ENCODE data around the gene LTBP3. TPM values are rescaled to one million over a fixed set of nuclear protein-coding genes. Genes with fewer than 3 reads are reported as not detected.

The LTBP3 gene
- total and polyA plus RNA-seq, 2 of the 13 experiments (the other 11 are each of a cell fraction or from before 2014, with no cell fraction given): 12.2 to 68.1 TPM

GRCh38 chr11:65506772-65507505 is 51.2 kb downstream of the LTBP3 start (continued):
- TF ChIP-seq HCFC1 (IDR thresholded peaks at IDR 0.05; ENCODE audit: low read depth, low read length) (no peak), HNRNPH1 (optimal IDR thresholded peaks at IDR 0.05; ENCODE audit: low read depth, low read length) (peak; percentile 84), PTBP1 (IDR thresholded peaks at IDR 0.05; ENCODE audit: low read depth, low read length, poor library complexity, severe bottlenecking) (no peak), RBFOX2 (IDR thresholded peaks at IDR 0.05; ENCODE audit: low read depth, low read length) (peak; percentile 82), RARG (CRISPR knock-in tag; IDR thresholded peaks at IDR 0.05; ENCODE audit: low read depth) (no peak), PHF8 (CRISPR knock-in tag; IDR thresholded peaks at IDR 0.05) (no peak), KLF15 (CRISPR knock-in tag; IDR thresholded peaks at IDR 0.05; ENCODE audit: borderline replicate concordance) (no peak), ZNF18 (CRISPR knock-in tag; IDR thresholded peaks at IDR 0.05; ENCODE audit: insufficient replicate concordance) (peak; percentile 63), ZNF280D (CRISPR knock-in tag; IDR thresholded peaks at IDR 0.05) (0 out of 2 replicates have a peak, but pooled peaks have one; percentile 38), ZNF576 (CRISPR knock-in tag; IDR thresholded peaks at IDR 0.05) (no peak), CREM (IDR thresholded peaks at IDR 0.05) (peak; percentile 22; the same call in 1 of the 2 replicates), CREM (CRISPR knock-in tag; IDR thresholded peaks at IDR 0.05) (no peak), NR2F1 (CRISPR knock-in tag; IDR thresholded peaks at IDR 0.05) (peak in 1 of 2 experiments; percentile 41; a peak in 1 of 4 replicates)
- TF ChIP-seq, protein P1, sequence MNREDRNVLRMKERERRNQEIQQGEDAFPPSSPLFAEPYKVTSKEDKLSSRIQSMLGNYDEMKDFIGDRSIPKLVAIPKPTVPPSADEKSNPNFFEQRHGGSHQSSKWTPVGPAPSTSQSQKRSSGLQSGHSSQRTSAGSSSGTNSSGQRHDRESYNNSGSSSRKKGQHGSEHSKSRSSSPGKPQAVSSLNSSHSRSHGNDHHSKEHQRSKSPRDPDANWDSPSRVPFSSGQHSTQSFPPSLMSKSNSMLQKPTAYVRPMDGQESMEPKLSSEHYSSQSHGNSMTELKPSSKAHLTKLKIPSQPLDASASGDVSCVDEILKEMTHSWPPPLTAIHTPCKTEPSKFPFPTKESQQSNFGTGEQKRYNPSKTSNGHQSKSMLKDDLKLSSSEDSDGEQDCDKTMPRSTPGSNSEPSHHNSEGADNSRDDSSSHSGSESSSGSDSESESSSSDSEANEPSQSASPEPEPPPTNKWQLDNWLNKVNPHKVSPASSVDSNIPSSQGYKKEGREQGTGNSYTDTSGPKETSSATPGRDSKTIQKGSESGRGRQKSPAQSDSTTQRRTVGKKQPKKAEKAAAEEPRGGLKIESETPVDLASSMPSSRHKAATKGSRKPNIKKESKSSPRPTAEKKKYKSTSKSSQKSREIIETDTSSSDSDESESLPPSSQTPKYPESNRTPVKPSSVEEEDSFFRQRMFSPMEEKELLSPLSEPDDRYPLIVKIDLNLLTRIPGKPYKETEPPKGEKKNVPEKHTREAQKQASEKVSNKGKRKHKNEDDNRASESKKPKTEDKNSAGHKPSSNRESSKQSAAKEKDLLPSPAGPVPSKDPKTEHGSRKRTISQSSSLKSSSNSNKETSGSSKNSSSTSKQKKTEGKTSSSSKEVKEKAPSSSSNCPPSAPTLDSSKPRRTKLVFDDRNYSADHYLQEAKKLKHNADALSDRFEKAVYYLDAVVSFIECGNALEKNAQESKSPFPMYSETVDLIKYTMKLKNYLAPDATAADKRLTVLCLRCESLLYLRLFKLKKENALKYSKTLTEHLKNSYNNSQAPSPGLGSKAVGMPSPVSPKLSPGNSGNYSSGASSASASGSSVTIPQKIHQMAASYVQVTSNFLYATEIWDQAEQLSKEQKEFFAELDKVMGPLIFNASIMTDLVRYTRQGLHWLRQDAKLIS (CRISPR knock-in tag; IDR thresholded peaks at IDR 0.05): peak; percentile 81
- TF ChIP-seq, protein P2, sequence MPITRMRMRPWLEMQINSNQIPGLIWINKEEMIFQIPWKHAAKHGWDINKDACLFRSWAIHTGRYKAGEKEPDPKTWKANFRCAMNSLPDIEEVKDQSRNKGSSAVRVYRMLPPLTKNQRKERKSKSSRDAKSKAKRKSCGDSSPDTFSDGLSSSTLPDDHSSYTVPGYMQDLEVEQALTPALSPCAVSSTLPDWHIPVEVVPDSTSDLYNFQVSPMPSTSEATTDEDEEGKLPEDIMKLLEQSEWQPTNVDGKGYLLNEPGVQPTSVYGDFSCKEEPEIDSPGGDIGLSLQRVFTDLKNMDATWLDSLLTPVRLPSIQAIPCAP (CRISPR knock-in tag; IDR thresholded peaks at IDR 0.05; ENCODE audit: low read depth): no peak
- TF ChIP-seq, protein P3, sequence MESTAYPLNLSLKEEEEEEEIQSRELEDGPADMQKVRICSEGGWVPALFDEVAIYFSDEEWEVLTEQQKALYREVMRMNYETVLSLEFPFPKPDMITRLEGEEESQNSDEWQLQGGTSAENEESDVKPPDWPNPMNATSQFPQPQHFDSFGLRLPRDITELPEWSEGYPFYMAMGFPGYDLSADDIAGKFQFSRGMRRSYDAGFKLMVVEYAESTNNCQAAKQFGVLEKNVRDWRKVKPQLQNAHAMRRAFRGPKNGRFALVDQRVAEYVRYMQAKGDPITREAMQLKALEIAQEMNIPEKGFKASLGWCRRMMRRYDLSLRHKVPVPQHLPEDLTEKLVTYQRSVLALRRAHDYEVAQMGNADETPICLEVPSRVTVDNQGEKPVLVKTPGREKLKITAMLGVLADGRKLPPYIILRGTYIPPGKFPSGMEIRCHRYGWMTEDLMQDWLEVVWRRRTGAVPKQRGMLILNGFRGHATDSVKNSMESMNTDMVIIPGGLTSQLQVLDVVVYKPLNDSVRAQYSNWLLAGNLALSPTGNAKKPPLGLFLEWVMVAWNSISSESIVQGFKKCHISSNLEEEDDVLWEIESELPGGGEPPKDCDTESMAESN (CRISPR knock-in tag; conservative IDR thresholded peaks at IDR 0.05): no peak
